Measurements from ENCODE around the gene LARP6. TPM values are rescaled to one million over a fixed set of nuclear protein-coding genes. Genes with fewer than 3 reads are reported as not detected.
"Not testable (repeated sequence)": the region's sequence is repeated elsewhere in the genome, so short reads cannot be mapped to it uniquely, and the experiment has no call there.

Gene LARP6
- total RNA-seq, 1 donor from 2014 or later: 1.4 TPM

DNA sequence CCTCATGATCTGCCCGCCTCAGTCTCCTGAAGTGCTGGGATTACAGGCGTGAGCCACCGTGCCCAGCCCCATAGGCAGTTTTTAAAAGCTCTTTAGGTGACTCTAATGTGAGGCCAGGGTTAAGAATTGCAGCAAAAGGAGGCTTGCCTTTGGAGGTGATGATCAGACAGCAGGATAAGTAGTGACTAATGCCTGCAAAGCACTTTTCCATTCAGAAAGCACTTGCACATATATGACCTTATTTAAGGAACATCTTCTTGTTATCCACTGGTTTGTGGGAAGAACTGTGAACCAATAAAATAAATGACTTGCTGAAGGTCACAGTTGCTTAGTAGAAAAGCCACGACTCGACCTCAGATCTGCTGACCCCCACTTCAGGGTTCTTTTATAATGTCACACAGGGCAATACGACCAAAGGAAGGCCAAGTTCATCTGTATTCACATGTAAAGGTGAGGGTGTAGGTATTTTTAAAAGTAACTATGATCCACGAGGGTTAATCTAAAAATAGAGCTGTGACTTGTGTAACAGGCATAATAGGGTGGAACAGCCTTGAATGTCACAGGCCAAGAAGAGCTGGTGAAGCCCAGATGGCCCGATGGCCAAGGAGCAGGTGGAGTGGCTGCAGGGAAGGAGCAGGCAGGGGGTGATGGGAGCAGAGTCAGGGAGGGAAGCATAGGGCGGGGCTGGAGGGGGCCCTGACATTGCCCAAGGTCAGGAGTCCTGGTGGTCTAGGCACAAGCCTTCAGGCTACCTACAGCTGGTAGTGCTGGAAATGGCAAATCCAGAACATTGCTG is 24.4 kb downstream of the LARP6 start:
- ATAC-seq: no peak

GRCh38 chr15:70827721-70828120 is 26.2 kb downstream of the LARP6 start:
- ATAC-seq: no peak

GRCh38 chr15:70826634-70827033 is 27.3 kb downstream of the LARP6 start:
- peak; percentile 85 for ATAC-seq

- ATAC-seq: no peak
Observed at GRCh38 chr15:70825841-70826240, 28.1 kb downstream of the LARP6 start.

- no peak for ATAC-seq
Observed at GRCh38 chr15:70823196-70823595, 30.8 kb downstream of the LARP6 start.

GRCh38 chr15:70820214-70820613 is 33.7 kb downstream of the LARP6 start:
- ATAC-seq: no peak

DNA sequence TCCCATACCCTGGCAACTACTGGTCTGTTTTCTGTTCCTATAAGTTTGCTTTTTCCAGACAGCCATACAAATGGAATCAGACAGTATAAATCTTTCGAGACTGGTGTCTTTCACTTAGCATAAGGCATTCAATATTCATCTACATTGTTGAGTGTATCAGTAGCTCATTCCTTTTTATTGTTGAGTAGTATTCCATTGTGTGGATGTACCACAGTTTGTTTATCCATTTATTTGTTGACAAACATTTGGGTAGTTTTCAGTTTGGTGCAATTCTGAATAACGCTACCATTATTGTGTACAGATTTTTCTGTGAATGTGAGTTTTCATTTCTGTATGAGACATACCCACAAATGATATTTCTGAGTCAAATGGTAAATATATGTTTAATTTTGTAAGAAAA is 35.4 kb downstream of the LARP6 start:
- ATAC-seq: no peak

DNA sequence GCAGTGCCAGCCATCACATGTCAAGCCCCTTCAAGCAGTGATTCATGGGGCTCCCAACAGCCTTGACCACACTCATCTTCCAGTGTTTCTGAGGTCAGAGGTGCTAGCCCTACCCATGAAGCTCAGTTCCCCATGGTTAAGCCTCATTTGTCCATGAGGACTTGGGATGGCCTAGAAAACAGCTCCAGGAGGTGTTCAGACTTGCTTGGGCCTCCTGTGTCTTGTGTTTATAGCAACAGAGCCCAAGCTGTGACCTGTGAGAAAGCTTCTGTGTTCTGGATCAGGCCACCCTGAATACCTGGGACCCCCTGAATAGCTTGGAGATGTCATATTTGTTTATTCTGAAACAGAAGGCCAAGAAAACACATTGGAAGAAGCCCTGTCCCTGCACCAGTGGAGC is 36.7 kb downstream of the LARP6 start:
- ATAC-seq: no peak

DNA sequence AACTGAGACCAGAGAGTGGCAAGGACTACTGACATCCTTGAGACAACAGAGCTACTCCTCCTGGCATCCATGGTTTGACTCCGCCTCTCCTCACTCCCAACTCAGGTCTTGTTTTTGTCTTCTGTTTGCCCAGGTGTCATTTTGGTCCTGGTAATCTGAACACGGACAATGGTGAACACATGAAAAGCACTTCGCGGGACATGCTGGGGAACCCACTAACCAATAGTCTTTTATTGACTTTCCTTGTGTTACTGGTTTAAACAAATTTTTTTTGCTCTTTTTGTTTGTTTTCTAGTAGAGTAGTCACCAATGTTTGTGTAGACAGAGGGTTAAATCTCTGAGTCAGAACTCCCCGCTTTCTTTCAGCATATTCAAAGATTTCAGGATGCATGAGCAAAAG is 38.4 kb downstream of the LARP6 start:
- no peak for ATAC-seq

DNA sequence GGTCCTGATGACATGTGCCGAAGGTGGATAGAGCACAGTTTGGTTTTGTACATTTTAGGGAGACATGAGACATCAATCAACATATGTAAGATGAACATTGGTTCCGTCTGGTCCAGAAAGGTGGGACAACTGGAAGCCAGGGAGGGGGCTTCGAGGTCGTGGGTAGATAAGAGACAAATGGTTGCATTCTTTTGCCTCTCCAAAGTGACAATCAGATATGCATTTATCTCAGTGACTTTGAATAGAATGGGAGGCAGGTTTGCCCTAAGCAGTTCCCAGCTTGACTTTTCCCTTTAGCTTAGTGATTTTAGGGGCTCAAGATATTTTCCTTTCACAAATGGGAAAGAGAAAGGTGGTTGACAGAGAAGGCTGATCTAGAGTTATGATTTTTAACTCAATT is 38.9 kb downstream of the LARP6 start:
- ATAC-seq: not testable (repeated sequence)

- ATAC-seq: no peak
Observed at GRCh38 chr15:70812827-70813364, 41.1 kb downstream of the LARP6 start.

DNA sequence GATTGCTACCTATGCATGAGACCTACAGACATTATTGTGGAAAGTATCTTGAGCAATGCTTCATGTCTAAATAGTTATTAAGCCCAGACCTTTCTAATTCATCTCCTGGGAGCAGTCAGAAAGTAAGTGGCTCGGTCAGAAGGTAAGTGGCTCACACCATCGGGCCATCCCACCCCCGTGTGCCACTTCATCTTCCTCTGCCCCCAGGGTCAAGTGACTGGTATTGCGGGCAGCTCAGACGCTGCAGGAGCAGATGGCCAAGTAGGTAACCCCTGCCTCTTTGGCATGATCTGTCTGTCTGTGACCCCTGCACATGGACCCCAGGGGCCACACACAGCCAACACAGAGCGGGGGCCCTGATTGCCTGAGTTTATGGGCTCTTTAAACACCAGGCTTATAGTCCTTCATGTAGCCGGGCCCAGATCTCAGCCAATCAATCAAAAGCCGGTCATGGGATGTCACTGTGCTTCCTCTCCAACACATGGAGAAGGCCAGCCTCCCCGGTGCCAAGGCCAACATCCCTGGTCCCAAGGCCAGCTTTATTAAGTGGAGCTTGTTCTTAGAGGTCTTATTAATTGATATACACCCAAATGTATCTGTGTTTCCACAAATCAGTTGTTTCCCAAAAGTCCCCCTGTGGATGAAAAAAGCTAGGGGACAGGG is 42.9 kb downstream of the LARP6 start:
- peak; percentile 17 for ATAC-seq

DNA sequence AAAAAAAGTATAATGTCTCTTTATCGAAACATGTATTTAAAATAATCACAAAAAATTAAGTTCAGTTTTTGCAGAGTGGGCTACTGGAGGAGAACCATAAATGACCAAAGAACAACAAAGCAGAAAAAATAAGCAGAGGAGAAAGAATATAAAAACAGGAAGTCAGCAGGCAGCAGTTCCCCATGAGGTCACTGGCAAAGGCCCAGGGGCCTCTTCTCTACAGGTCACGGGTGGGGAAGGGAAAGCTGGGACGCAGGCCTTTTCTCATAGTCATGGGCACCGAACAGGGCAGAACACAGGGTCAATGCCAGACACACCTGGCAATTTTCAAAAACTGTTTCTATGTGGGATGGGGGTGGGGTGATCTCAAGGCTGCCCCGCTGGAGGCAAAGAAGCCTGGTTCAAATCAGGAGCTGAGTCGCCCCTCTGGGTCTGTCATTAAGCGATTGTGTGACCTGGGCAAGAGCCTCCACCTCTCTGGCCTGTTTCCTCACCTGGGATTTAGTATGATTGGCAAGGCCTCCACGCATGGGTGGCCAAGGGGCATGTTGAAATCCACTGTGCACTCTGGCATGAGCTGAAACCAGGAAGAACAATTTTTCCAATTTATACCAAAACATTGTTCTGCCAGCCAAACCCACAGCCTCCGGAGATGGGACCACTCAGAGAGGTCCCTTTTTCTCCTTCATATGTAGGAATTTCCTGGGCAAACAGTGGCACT is 46.8 kb downstream of the LARP6 start:
- no peak for ATAC-seq

DNA sequence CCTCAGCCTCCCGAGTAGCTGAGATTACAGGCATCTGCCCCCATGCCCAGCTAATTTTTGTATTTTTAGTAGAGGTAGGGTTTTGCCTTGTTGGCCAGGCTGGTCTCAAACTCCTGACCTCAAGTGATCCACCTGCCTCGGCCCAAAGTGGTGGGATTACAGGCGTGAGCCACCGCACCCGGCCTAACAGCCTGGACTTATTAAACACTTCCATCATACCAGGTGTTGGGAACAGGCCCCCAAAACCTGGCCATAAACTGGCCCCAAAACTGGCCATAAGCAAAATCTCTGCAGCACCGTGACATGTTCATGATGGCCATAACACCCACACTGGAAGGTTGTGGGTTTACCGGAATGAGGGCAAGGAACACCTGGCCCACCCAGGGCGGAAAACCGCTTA is 49.6 kb downstream of the LARP6 start:
- not testable (repeated sequence) for ATAC-seq

GRCh38 chr15:70802629-70803028 is 51.3 kb downstream of the LARP6 start:
- ATAC-seq: no peak

GRCh38 chr15:70801109-70801508 is 52.8 kb downstream of the LARP6 start:
- no peak for ATAC-seq

DNA sequence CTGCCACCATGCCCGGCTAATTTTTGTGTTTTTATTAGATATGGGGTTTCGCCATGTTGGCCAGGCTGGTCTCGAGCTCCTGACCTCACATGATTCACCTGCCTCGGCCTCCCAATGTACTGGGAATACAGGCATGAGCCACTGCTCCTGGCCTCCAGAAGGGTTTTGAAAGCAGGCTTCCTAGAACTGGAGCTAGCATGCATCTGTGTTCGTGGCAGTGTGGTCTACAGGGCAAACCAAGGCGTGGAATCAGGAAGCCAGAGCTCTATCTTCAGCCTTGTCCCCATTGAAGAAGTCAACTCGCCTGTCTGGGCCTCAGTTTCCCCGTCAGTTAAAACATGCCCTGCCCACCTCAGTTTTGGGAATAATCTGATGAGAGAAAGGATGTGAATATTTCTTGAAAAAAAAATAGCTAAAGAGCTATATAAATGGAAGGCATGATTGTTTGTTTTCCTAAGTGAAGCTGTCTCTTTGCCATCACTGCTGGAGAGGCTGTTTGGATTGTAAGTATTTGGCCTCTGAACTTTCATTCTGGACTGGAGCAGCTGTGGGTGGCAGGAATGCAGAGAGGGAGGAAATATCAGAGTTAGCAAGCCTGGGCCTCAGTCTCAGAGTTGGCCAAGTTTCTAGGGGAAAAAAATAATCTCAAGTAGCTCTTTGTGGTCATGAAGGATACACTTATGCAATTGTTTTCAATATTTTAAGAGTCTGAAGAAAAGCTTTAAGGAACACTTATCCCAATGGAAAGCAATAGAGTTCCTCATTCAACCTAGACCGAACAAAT is 54.1 kb downstream of the LARP6 start:
- ATAC-seq: no peak

DNA sequence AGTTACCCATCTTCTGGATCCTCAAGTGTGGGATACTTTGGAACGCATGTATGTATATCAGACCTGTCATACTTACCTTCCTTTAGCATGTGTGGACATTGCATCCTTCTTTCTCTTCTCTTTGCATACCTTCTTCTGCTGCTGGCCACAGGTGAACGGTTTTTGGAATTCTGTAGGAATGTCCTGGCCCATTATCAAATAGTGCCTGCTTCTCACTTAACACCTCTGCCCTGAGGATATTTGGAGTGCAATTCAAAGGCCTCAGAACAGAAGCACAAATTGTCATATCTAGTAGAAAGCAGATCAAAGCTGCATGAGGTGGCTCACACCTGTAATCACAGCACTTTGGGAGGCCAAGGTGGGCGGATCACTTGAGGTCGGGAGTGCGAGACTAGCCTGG is 56.5 kb downstream of the LARP6 start:
- ATAC-seq: no peak

DNA sequence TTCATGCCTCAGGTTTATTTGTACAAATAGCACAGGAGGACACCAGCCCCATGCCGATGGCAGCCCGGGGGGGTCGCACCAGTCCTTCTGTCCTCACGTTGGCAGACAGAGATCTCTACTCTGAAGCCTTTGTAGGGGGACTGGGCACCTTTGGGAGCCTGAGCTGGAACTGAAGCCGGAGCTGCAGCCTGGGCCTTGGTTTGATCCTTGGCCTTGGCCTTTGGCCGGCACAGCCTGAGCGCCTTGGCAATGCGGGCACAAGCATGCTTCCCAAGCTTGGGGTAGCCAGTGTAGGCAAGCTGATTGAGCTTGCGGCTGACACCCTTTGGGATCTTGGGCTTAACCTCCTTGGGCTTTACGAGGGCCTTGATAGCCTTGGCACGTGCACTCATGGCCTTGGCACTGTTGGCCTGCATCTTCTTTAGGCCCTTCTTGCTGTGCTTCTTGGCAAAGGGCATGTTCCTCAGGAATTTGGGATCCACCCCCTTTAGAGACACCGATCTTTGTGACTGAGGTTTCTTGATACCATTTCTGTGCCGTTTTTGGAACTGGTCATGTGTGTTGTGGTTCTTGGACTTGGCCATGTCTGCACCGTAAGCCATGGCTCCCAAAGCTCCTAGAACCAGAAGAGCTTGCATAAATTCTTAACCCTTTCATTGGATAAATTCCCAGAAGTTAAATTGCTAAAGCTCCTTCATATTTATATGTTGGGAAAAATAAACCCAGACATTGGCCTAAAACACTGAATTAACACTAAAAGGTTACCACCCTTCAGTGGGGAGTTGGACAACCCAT is 57.2 kb downstream of the LARP6 start:
- ATAC-seq: no peak

DNA sequence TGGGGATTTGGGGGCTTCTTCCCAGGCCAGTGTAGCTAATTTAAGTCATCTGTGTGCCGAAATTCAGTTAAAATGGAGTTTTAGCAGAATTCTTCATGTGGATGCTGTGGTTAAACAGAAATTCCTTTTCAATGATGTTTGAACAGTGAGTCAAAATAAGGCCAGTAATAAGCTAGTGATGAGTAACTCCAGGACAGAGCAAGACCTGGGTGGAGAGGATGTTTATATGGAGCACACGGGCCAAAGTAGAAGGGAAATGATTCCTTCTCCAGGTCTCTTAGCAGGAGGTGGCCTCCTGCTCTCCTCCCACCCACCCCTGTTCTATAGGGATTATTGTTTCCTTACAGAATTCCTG is 58.7 kb downstream of the LARP6 start:
- peak; percentile 73 for ATAC-seq

DNA sequence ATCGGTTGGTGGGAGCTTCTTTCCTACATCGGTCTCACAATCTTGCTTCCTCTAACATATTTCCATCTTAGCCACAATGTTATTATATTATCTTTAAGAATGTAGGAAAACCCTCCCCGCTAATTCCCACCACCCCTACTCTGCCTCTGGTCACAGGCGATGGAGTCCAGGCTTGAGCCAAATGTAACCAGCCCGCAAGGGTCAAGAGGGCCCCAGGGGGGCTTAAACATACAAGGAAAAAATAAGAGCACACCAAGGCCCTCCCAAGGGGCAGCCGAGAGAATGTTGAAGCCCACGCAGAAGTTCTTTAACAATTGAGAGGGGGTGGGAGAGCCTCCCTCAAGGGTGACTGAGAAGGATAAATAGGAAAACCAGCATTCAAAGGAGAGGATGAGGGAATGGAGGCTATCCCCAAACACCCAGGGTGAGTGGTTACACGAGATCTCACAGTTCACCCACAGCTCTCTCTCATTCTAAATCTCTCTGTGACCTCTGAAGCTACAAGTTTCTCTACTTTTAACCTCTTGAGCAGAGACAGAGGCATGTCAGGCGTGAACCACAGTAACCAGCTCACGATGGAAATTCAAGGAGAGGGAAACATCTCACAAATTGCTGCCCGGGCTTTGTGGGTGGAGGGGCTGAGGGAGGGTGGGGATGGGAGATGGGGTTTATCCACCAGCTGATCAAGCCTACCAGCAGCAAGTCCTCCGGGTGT is 59.2 kb downstream of the LARP6 start:
- ATAC-seq: no peak

All from esophagus mucosa (tissue), 1 donor.